Measurements from ENCODE around the gene GNRH2.
A peak's percentile ranks its signal among the peaks of the same experiment; 100 is the strongest.
"Not testable (repeated sequence)": the region's sequence is repeated elsewhere in the genome, so short reads cannot be mapped to it uniquely, and the experiment has no call there.

The GNRH2 gene

GRCh38 chr20:3047486-3048419 is 4.3 kb downstream of the GNRH2 start:
- Histone ChIP-seq H4K5ac (ENCODE audit: low read length) (no peak overlapping the region), H3K27ac (ENCODE audit: low read depth, low read length) (no peak overlapping the region), H3K79me1 (ENCODE audit: low read length) (peaks cover 12% of the 10 kb centered on the region), H3K4me1 (ENCODE audit: control insufficient read depth, low read depth, low read length) (peaks cover 2% of the 10 kb centered on the region), H3K18ac (ENCODE audit: low read length) (no peak overlapping the region), H4K8ac (ENCODE audit: low read depth, low read length) (no peak overlapping the region), H3K9ac (ENCODE audit: low read length) (peak overlapping the region; percentile 9), H3K79me2 (ENCODE audit: control insufficient read depth, insufficient read depth, low read length) (peaks cover 10% of the 10 kb centered on the region), H3K27me3 (ENCODE audit: insufficient read depth, low read length, poor library complexity) (no peaks in the 10 kb centered on the region), H3K4ac (ENCODE audit: low read depth, low read length) (no peak overlapping the region), H2AK5ac (ENCODE audit: low read length) (no peak overlapping the region), H3K4me3 (ENCODE audit: low read length) (no peak overlapping the region), H2BK5ac (ENCODE audit: low read length) (no peak overlapping the region), H3K56ac (ENCODE audit: low read length) (no peak overlapping the region), H2BK120ac (ENCODE audit: low read depth, low read length) (no peak overlapping the region), H3K4me2 (ENCODE audit: low read length) (no peak overlapping the region), H3K36me3 (ENCODE audit: control insufficient read depth, insufficient read depth, low read length) (peaks cover 14% of the 10 kb centered on the region), H2BK15ac (replicated peaks; ENCODE audit: low read depth) (no peak overlapping the region), H3K23ac (ENCODE audit: low read length) (no peak overlapping the region)
- DNase-seq, result no peak
- no CpG with 5 or more reads among the region's 14 CpGs for WGBS (ENCODE audit: extremely low coverage, insufficient coverage, low lambda C conversion rate)

GRCh38 chr20:3051385-3052019 is 8.1 kb downstream of the GNRH2 start:
- Histone ChIP-seq H3K4me3 (ENCODE audit: low read length) (no peak overlapping the region), H3K18ac (ENCODE audit: low read length) (no peak overlapping the region), H4K5ac (ENCODE audit: low read length) (no peak overlapping the region), H3K9ac (ENCODE audit: low read length) (no peak overlapping the region), H3K23ac (ENCODE audit: low read length) (no peak overlapping the region), H2AK5ac (ENCODE audit: low read length) (no peak overlapping the region), H3K36me3 (ENCODE audit: control insufficient read depth, insufficient read depth, low read length) (peaks cover 14% of the 10 kb centered on the region), H3K56ac (ENCODE audit: low read length) (no peak overlapping the region), H3K4ac (ENCODE audit: low read depth, low read length) (no peak overlapping the region), H3K4me1 (ENCODE audit: control insufficient read depth, low read depth, low read length) (no peaks in the 10 kb centered on the region), H3K79me2 (ENCODE audit: control insufficient read depth, insufficient read depth, low read length) (peaks cover 7% of the 10 kb centered on the region), H2BK15ac (replicated peaks; ENCODE audit: low read depth) (no peak overlapping the region), H3K79me1 (ENCODE audit: low read length) (peaks cover 11% of the 10 kb centered on the region), H3K27ac (ENCODE audit: low read depth, low read length) (no peak overlapping the region), H4K8ac (ENCODE audit: low read depth, low read length) (no peak overlapping the region), H2BK120ac (ENCODE audit: low read depth, low read length) (no peak overlapping the region), H3K4me2 (ENCODE audit: low read length) (no peak overlapping the region), H3K27me3 (ENCODE audit: insufficient read depth, low read length, poor library complexity) (no peaks in the 10 kb centered on the region), H2BK5ac (ENCODE audit: low read length) (no peak overlapping the region)
- no CpG with 5 or more reads among the region's 7 CpGs for WGBS (ENCODE audit: extremely low coverage, insufficient coverage, low lambda C conversion rate)
- no peak for DNase-seq

DNA sequence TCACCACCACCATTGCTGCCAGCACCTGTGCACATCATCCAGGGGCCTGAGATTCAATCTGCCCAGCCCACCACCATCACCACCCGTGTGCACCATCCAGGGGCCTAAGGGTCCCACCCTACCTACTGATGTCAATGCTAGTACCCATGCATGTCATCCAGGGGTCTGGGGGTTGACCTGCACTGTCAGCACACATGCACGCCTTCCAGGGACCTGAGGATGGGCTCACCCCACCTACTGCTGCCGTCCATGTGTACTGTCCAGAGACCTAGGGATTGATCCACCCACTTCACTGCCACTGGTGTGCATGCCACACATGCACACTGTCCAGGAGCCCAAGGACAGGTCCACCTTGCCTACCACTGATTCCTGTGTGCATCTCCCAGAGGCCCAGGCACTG is 16.1 kb downstream of the GNRH2 start:
- Histone ChIP-seq H3K4me2 (ENCODE audit: low read length) (no peak overlapping the region), H3K56ac (ENCODE audit: low read length) (no peak overlapping the region), H3K27me3 (ENCODE audit: insufficient read depth, low read length, poor library complexity) (no peaks in the 10 kb centered on the region), H3K4me1 (ENCODE audit: control insufficient read depth, low read depth, low read length) (no peaks in the 10 kb centered on the region), H3K4me3 (ENCODE audit: low read length) (no peak overlapping the region), H3K27ac (ENCODE audit: low read depth, low read length) (no peak overlapping the region), H3K18ac (ENCODE audit: low read length) (no peak overlapping the region), H4K5ac (ENCODE audit: low read length) (no peak overlapping the region), H3K36me3 (ENCODE audit: control insufficient read depth, insufficient read depth, low read length) (no peaks in the 10 kb centered on the region), H3K79me2 (ENCODE audit: control insufficient read depth, insufficient read depth, low read length) (no peaks in the 10 kb centered on the region), H2BK15ac (replicated peaks; ENCODE audit: low read depth) (no peak overlapping the region), H3K79me1 (ENCODE audit: low read length) (no peaks in the 10 kb centered on the region), H3K23ac (ENCODE audit: low read length) (no peak overlapping the region), H2BK120ac (ENCODE audit: low read depth, low read length) (no peak overlapping the region), H2BK5ac (ENCODE audit: low read length) (no peak overlapping the region), H4K8ac (ENCODE audit: low read depth, low read length) (no peak overlapping the region), H2AK5ac (ENCODE audit: low read length) (no peak overlapping the region), H3K4ac (ENCODE audit: low read depth, low read length) (no peak overlapping the region), H3K9ac (ENCODE audit: low read length) (no peak overlapping the region)
- DNase-seq, result no peak
- WGBS (ENCODE audit: extremely low coverage, insufficient coverage, low lambda C conversion rate), result no CpG with 5 or more reads among the region's 3 CpGs

DNA sequence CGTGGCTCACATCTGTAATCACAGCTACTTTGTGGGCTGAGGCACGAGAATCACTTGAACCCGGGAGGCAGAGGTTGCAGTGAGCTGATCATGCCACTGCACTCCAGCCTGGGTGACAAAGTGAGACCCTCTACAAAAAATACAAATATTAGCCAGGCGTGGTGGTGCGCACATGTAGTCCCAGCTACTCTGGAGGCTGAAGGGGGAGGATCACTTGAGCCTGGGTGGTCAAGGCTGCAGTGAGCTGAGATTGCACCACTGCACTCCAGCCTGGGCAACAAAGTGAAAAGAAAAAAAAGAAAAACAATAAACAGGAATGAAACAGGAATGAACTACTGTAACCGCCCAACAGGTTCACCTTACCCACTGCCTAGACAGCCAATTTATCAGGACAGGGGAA is 20.7 kb downstream of the GNRH2 start:
- not testable (repeated sequence) for H3K79me1 ChIP-seq (ENCODE audit: low read length); H3K27me3 ChIP-seq (ENCODE audit: insufficient read depth, low read length, poor library complexity); H3K4me3 ChIP-seq (ENCODE audit: low read length); H4K5ac ChIP-seq (ENCODE audit: low read length); H3K23ac ChIP-seq (ENCODE audit: low read length); H3K18ac ChIP-seq (ENCODE audit: low read length); H3K4me1 ChIP-seq (ENCODE audit: control insufficient read depth, low read depth, low read length); H3K56ac ChIP-seq (ENCODE audit: low read length); H2BK15ac ChIP-seq (replicated peaks; ENCODE audit: low read depth); H3K4ac ChIP-seq (ENCODE audit: low read depth, low read length); H4K8ac ChIP-seq (ENCODE audit: low read depth, low read length); H2BK120ac ChIP-seq (ENCODE audit: low read depth, low read length); H3K9ac ChIP-seq (ENCODE audit: low read length); H3K36me3 ChIP-seq (ENCODE audit: control insufficient read depth, insufficient read depth, low read length); H2BK5ac ChIP-seq (ENCODE audit: low read length); DNase-seq; H3K79me2 ChIP-seq (ENCODE audit: control insufficient read depth, insufficient read depth, low read length); H3K27ac ChIP-seq (ENCODE audit: low read depth, low read length); H2AK5ac ChIP-seq (ENCODE audit: low read length); H3K4me2 ChIP-seq (ENCODE audit: low read length)
- no CpG with 5 or more reads among the region's 6 CpGs for WGBS (ENCODE audit: extremely low coverage, insufficient coverage, low lambda C conversion rate)

DNA sequence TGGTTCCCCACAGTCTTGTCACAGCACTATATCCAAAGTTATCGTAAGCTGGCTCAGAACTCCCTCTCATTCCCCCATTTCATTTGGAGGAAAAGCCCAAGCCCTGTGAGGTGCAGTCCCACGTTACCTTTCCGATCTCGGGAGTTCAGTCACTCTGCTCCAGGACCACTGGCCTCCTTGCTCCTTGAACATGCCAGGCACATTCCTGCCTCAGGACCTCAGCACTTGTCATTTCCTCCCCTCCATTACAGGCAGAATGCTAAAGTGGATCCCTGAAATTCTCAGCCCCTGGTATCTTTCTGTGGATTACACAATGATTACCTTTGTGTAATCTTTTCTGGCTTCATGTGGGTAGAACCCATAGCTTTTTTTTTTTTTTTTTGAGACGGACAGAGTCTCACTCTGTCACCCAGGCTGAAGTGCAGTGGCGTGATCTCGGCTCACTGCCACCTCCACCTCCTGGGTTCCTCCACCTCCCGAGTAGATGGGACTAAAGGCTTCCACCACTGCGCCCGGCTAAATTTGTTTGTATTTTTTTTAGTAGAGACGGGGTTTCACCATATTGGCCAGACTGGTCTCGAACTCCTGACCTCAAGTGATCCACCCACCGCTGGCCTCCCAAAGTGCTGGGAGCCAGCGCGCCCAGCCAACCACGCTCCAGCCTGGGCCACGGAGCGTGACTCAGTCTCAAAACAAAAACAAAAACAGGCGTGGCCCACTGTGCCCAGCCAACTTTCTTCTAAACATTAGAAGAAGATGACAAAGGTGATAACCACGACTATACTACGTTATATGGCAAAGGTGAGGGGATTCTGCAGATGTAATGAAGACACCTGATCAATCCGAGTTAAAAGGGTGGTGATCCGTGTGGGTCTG is 24.0 kb downstream of the GNRH2 start:
- no peaks in the 10 kb centered on the region for H3K4me1 ChIP-seq (ENCODE audit: control insufficient read depth, low read depth, low read length)
- H3K4me3 ChIP-seq (ENCODE audit: low read length), result no peak overlapping the region
- H3K79me1 ChIP-seq (ENCODE audit: low read length), result no peaks in the 10 kb centered on the region
- H2AK5ac ChIP-seq (ENCODE audit: low read length), result no peak overlapping the region
- H4K5ac ChIP-seq (ENCODE audit: low read length), result no peak overlapping the region
- H3K9ac ChIP-seq (ENCODE audit: low read length), result no peak overlapping the region
- no peak overlapping the region for H3K27ac ChIP-seq (ENCODE audit: low read depth, low read length)
- no peak overlapping the region for H3K4me2 ChIP-seq (ENCODE audit: low read length)
- WGBS (ENCODE audit: extremely low coverage, insufficient coverage, low lambda C conversion rate), result no CpG with 5 or more reads among the region's 23 CpGs
- H4K8ac ChIP-seq (ENCODE audit: low read depth, low read length), result no peak overlapping the region
- H3K56ac ChIP-seq (ENCODE audit: low read length), result no peak overlapping the region
- DNase-seq, result peak; percentile 26
- H2BK15ac ChIP-seq (replicated peaks; ENCODE audit: low read depth), result no peak overlapping the region
- H2BK120ac ChIP-seq (ENCODE audit: low read depth, low read length), result no peak overlapping the region
- peaks cover 1% of the 10 kb centered on the region for H3K27me3 ChIP-seq (ENCODE audit: insufficient read depth, low read length, poor library complexity)
- H3K36me3 ChIP-seq (ENCODE audit: control insufficient read depth, insufficient read depth, low read length), result no peaks in the 10 kb centered on the region
- H2BK5ac ChIP-seq (ENCODE audit: low read length), result no peak overlapping the region
- no peaks in the 10 kb centered on the region for H3K79me2 ChIP-seq (ENCODE audit: control insufficient read depth, insufficient read depth, low read length)
- H3K4ac ChIP-seq (ENCODE audit: low read depth, low read length), result no peak overlapping the region
- no peak overlapping the region for H3K18ac ChIP-seq (ENCODE audit: low read length)
- no peak overlapping the region for H3K23ac ChIP-seq (ENCODE audit: low read length)
